HEK293 (cell line): ENCODE results near the gene LMAN2L.

ENCODE experiments used
- CTCF ChIA-PET: fragments of 350-600 bp; formaldehyde crosslinking; extraction: SDS; loops from one replicate; lab custom pipeline; 2021; ENCODE audit warnings: antibody characterized with exemption; lab: Yijun Ruan, JAX
- POLR2A ChIA-PET: fragments of 300-600 bp; formaldehyde crosslinking; extraction: SDS; loops from one replicate; lab custom pipeline; 2020; ENCODE audit warnings: antibody characterized with exemption, inconsistent platforms; lab: Yijun Ruan, JAX
- H3K27ac ChIP-seq: fragments of 200-500 bp; sonication (Bioruptor generic); 2 replicates; pipeline ENCODE4 v1.5.1; 2014; ENCODE audit warnings: low read depth, low read length, control low read depth, inconsistent platforms; ENCODE audit errors: extremely low read depth
- H3K36me3 ChIP-seq, 2 experiments: fragments of 200-500 bp in 1 of 2; sonication (Bioruptor generic) in 1 of 2; 1 replicate in 1 of 2; 2 replicates in 1 of 2; pipeline ENCODE4 v1.5.1; 2014 to 2017; ENCODE audit warnings: inconsistent platforms in 2 of 2, low read length in 2 of 2; ENCODE audit not compliant: control insufficient read depth in 2 of 2, insufficient read depth in 1 of 2
- H3K4me1 ChIP-seq: fragments of 200-500 bp; sonication (Bioruptor generic); 2 replicates; pipeline ENCODE4 v1.5.1; 2014; ENCODE audit warnings: mild to moderate bottlenecking, low read length, inconsistent platforms; ENCODE audit not compliant: control insufficient read depth, insufficient read depth
- H3K4me3 ChIP-seq: 2 replicates; pipeline ENCODE4 v1.5.1; 2011; ENCODE audit warnings: low read depth, mild to moderate bottlenecking, control low read depth, low read length, moderate library complexity
- H3K9me3 ChIP-seq: fragments of 200-500 bp; sonication (Bioruptor generic); 2 replicates; pipeline ENCODE4 v1.5.1; 2014; ENCODE audit warnings: low read depth, low read length, inconsistent platforms; ENCODE audit not compliant: control insufficient read depth, insufficient read depth
- SCRT1 ChIP-seq: fragments of 450-650 bp; formaldehyde crosslinking; IDR thresholded peaks from 2 replicates; pipeline ENCODE4 v1.5.1; 2016; ENCODE audit warnings: missing biosample characterization, missing genetic modification characterization, borderline replicate concordance
- SCRT2 ChIP-seq: fragments of 450-650 bp; formaldehyde crosslinking; IDR thresholded peaks from 2 replicates; pipeline ENCODE4 v1.5.1; 2016; ENCODE audit warnings: missing biosample characterization, missing genetic modification characterization
- SETDB1 ChIP-seq: IDR thresholded peaks from one replicate; pipeline ENCODE4 v1.6.1; 2017; ENCODE audit warnings: mild to moderate bottlenecking, low read length, moderate library complexity, mixed read lengths; ENCODE audit not compliant: insufficient read length
- ZNF146 ChIP-seq: fragments of 450-650 bp; formaldehyde crosslinking; IDR thresholded peaks from 2 replicates; pipeline ENCODE4 v1.5.1; 2016; ENCODE audit warnings: missing biosample characterization, missing genetic modification characterization
- ZNF155 ChIP-seq: fragments of 450-650 bp; formaldehyde crosslinking; IDR thresholded peaks from 2 replicates; pipeline ENCODE4 v1.5.1; 2016; ENCODE audit warnings: missing biosample characterization, missing genetic modification characterization
- ZNF184 ChIP-seq: fragments of 450-650 bp; IDR thresholded peaks from 2 replicates; pipeline ENCODE4 v1.5.1; 2018; ENCODE audit warnings: missing biosample characterization, mild to moderate bottlenecking, missing genetic modification characterization
- ZNF266 ChIP-seq: fragments of 450-650 bp; formaldehyde crosslinking; IDR thresholded peaks from 2 replicates; pipeline ENCODE4 v1.5.1; 2016; ENCODE audit warnings: missing biosample characterization, missing genetic modification characterization, low read depth
- ZNF366 ChIP-seq: fragments of 450-650 bp; formaldehyde crosslinking; conservative IDR thresholded peaks from 2 replicates; pipeline ENCODE4 v1.5.1; 2016; ENCODE audit warnings: missing biosample characterization, missing genetic modification characterization
- ZNF37A ChIP-seq: fragments of 450-650 bp; IDR thresholded peaks from 2 replicates; pipeline ENCODE4 v1.5.1; 2018; ENCODE audit warnings: missing biosample characterization, missing genetic modification characterization
- ZNF416 ChIP-seq: fragments of 450-650 bp; formaldehyde crosslinking; IDR thresholded peaks from 2 replicates; pipeline ENCODE4 v1.5.1; 2016; ENCODE audit warnings: missing biosample characterization, missing genetic modification characterization
- ZNF621 ChIP-seq: fragments of 450-650 bp; formaldehyde crosslinking; IDR thresholded peaks from 2 replicates; pipeline ENCODE4 v1.5.1; 2017; ENCODE audit warnings: missing biosample characterization, missing genetic modification characterization
- ZNF792 ChIP-seq: fragments of 450-650 bp; formaldehyde crosslinking; IDR thresholded peaks from 2 replicates; pipeline ENCODE4 v1.5.1; 2016; ENCODE audit warnings: missing biosample characterization, missing genetic modification characterization
- TF ChIP-seq, protein P1 (sequence below): fragments of 450-650 bp; formaldehyde crosslinking; IDR thresholded peaks from 2 replicates; pipeline ENCODE4 v1.5.1; 2016; ENCODE audit warnings: missing biosample characterization, missing genetic modification characterization
- TF ChIP-seq, protein P2 (sequence below): fragments of 450-650 bp; formaldehyde crosslinking; IDR thresholded peaks from 2 replicates; pipeline ENCODE4 v1.5.1; 2016; ENCODE audit warnings: missing biosample characterization, missing genetic modification characterization
- TF ChIP-seq, protein P3 (sequence below): fragments of 450-650 bp; formaldehyde crosslinking; IDR thresholded peaks from 2 replicates; pipeline ENCODE4 v1.5.1; 2016; ENCODE audit warnings: missing biosample characterization, missing genetic modification characterization
- TF ChIP-seq, protein P4 (sequence below): fragments of 450-650 bp; formaldehyde crosslinking; IDR thresholded peaks from 2 replicates; pipeline ENCODE4 v1.5.1; 2016; ENCODE audit warnings: missing biosample characterization, missing genetic modification characterization
- TF ChIP-seq, protein P5 (sequence below): fragments of 450-650 bp; formaldehyde crosslinking; conservative IDR thresholded peaks from 2 replicates; pipeline ENCODE4 v1.5.1; 2016; ENCODE audit warnings: low read depth, missing biosample characterization, missing genetic modification characterization

LMAN2L gene

DNA sequence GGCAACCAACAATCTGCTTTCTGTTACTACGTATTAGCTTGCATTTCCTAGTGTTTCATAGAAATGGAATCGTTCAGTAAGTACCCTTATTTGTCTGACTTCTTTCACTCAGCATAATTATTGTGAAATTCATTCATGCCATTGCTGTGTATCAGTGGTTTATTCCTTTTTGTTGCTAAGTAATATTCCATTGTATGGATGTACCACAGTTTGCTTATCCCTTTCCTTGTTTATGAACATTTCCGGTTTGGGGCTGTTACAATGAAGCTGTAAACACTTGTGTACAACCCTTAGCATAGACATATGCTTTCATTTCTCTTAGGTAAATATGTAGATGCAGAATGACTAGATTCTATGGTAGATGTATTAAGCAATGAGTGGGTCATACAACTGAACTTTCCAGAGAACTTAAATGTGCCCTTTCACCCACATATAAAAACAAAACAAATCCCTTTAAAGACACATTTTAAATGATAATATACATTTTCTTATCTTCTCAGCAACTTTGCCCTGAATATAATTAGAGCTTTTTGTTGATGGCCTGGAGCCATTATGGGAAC is 75.4 kb downstream of the LMAN2L start:
- H3K9me3 ChIP-seq, result no peaks in the 10 kb centered on the region
- CTCF ChIA-PET, result interaction anchor here (0.6 kb wide), 1 partner anchor 135 kb away, joined by 3 read pairs; no protein-coding TSS in a partner anchor
- POLR2A ChIA-PET, result interaction anchor here (1.0 to 1.4 kb wide), 2 partner anchors 27 to 77 kb away, joined by 4 to 7 read pairs; partner anchors contain the start of gene KANSL3
- TF ChIP-seq ZNF792 (tag by site-specific recombination), result no peak
- TF ChIP-seq ZNF37A (tag by site-specific recombination), result no peak
- TF ChIP-seq, protein P1, sequence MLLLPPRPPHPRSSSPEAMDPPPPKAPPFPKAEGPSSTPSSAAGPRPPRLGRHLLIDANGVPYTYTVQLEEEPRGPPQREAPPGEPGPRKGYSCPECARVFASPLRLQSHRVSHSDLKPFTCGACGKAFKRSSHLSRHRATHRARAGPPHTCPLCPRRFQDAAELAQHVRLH (tag by site-specific recombination), result peak; percentile 57; the same call in 1 of the 2 replicates
- TF ChIP-seq ZNF266 (tag by site-specific recombination), result no peak
- TF ChIP-seq, protein P2, sequence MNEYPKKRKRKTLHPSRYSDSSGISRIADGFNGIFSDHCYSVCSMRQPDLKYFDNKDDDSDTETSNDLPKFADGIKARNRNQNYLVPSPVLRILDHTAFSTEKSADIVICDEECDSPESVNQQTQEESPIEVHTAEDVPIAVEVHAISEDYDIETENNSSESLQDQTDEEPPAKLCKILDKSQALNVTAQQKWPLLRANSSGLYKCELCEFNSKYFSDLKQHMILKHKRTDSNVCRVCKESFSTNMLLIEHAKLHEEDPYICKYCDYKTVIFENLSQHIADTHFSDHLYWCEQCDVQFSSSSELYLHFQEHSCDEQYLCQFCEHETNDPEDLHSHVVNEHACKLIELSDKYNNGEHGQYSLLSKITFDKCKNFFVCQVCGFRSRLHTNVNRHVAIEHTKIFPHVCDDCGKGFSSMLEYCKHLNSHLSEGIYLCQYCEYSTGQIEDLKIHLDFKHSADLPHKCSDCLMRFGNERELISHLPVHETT (tag by site-specific recombination), result no peak
- TF ChIP-seq ZNF146, result peak; percentile 88
- peak; percentile 77 for TF ChIP-seq SETDB1
- TF ChIP-seq ZNF621, result no peak
- TF ChIP-seq, all 188 proteins: peak for 3
- Histone ChIP-seq H3K27ac (no peak overlapping the region), H3K4me1 (no peaks in the 10 kb centered on the region), H3K36me3 (no peaks in the 10 kb centered on the region), H3K4me3 (no peak overlapping the region)

DNA sequence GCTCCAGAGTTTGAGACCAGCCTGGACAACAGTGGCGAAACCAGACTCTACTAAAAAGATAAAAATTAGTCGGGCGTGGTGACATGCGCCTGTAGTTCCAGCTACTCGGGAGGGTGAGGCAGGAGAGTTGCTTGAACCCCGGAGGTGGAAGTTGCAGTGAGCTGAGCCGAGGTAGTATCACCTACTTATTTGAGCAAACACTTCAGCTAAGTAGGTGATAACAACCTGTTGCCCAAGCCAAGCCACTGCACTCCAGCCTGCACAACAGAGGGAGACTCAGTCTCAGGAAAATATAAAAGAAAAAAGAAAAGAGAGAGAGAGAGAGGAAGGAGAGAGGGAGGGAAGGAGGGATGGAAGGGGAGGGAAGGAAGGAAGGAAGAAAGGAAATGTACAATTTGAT is 76.0 kb downstream of the LMAN2L start:
- no peaks in the 10 kb centered on the region for H3K36me3 ChIP-seq
- POLR2A ChIA-PET, result no interaction called here
- peak; percentile 60; the same call in 1 of the 2 replicates for TF ChIP-seq SCRT1 (tag by site-specific recombination)
- no peak for TF ChIP-seq ZNF416 (tag by site-specific recombination)
- peak; percentile 41; the same call in 1 of the 2 replicates for TF ChIP-seq ZNF366
- TF ChIP-seq ZNF155 (tag by site-specific recombination), result no peak
- TF ChIP-seq, protein P3, sequence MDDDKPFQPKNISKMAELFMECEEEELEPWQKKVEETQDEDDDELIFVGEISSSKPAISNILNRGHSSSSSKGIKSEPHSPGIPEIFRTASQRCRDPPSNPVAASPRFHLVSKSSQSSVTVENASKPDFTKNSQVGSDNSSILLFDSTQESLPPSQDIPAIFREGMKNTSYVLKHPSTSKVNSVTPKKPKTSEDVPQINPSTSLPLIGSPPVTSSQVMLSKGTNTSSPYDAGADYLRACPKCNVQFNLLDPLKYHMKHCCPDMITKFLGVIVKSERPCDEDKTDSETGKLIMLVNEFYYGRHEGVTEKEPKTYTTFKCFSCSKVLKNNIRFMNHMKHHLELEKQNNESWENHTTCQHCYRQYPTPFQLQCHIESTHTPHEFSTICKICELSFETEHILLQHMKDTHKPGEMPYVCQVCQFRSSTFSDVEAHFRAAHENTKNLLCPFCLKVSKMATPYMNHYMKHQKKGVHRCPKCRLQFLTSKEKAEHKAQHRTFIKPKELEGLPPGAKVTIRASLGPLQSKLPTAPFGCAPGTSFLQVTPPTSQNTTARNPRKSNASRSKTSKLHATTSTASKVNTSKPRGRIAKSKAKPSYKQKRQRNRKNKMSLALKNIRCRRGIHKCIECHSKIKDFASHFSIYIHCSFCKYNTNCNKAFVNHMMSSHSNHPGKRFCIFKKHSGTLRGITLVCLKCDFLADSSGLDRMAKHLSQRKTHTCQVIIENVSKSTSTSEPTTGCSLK (tag by site-specific recombination), result no peak
- peak; percentile 83 for TF ChIP-seq SCRT2 (tag by site-specific recombination)
- H3K4me3 ChIP-seq, result no peak overlapping the region
- no peaks in the 10 kb centered on the region for H3K4me1 ChIP-seq
- CTCF ChIA-PET, result no interaction called here
- no peak overlapping the region for H3K27ac ChIP-seq
- H3K9me3 ChIP-seq, result no peaks in the 10 kb centered on the region

DNA sequence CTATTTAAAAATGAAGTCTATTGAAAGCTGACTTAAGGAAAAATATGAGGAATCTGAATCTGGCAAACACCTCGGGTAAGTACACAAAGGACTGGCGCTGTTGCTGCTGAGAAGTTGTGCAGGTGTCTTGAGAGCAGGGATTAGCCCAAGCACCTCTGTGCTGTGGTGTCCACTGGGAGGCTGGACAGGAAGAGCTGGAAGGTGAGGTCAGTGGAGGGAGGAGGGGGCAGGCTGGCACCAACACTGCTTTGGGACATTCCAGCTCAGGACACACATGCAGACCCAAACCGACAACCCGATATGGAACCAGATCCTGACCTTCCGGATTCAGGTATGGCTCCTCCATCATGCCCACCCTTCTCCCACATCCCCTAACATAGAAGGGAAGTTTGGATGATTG is 76.7 kb downstream of the LMAN2L start:
- H3K36me3 ChIP-seq, result no peaks in the 10 kb centered on the region
- no peaks in the 10 kb centered on the region for H3K4me1 ChIP-seq
- no peak overlapping the region for H3K27ac ChIP-seq
- ChIA-PET POLR2A (interaction anchor here (0.6 kb wide), 1 partner anchor 25 kb away, joined by 5 read pairs; the partner anchor contains the start of gene KANSL3), CTCF (no interaction called here)
- no peak overlapping the region for H3K4me3 ChIP-seq
- H3K9me3 ChIP-seq, result no peaks in the 10 kb centered on the region
- TF ChIP-seq, protein P4, sequence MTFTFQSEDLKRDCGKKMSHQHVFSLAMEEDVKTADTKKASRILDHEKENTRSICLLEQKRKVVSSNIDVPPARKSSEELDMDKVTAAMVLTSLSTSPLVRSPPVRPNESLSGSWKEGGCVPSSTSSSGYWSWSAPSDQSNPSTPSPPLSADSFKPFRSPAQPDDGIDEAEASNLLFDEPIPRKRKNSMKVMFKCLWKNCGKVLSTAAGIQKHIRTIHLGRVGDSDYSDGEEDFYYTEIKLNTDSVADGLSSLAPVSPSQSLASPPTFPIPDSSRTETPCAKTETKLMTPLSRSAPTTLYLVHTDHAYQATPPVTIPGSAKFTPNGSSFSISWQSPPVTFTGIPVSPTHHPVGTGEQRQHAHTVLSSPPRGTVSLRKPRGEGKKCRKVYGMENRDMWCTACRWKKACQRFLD (tag by site-specific recombination), result no peak
- no peak for TF ChIP-seq ZNF184 (tag by site-specific recombination)
- TF ChIP-seq, protein P5, sequence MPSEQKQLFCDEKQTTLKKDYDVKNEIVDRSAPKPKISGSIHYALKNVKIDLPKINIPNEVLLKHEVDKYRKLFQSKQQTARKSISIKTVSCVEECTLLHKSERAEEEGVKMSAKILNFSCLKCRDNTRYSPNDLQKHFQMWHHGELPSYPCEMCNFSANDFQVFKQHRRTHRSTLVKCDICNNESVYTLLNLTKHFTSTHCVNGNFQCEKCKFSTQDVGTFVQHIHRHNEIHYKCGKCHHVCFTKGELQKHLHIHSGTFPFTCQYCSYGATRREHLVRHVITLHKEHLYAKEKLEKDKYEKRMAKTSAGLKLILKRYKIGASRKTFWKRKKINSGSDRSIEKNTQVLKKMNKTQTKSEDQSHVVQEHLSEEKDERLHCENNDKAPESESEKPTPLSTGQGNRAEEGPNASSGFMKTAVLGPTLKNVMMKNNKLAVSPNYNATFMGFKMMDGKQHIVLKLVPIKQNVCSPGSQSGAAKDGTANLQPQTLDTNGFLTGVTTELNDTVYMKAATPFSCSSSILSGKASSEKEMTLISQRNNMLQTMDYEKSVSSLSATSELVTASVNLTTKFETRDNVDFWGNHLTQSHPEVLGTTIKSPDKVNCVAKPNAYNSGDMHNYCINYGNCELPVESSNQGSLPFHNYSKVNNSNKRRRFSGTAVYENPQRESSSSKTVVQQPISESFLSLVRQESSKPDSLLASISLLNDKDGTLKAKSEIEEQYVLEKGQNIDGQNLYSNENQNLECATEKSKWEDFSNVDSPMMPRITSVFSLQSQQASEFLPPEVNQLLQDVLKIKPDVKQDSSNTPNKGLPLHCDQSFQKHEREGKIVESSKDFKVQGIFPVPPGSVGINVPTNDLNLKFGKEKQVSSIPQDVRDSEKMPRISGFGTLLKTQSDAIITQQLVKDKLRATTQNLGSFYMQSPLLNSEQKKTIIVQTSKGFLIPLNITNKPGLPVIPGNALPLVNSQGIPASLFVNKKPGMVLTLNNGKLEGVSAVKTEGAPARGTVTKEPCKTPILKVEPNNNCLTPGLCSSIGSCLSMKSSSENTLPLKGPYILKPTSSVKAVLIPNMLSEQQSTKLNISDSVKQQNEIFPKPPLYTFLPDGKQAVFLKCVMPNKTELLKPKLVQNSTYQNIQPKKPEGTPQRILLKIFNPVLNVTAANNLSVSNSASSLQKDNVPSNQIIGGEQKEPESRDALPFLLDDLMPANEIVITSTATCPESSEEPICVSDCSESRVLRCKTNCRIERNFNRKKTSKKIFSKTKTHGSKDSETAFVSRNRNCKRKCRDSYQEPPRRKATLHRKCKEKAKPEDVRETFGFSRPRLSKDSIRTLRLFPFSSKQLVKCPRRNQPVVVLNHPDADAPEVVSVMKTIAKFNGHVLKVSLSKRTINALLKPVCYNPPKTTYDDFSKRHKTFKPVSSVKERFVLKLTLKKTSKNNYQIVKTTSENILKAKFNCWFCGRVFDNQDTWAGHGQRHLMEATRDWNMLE, result no peak
